ENCODE results near the gene ANXA4.

GRCh38 chr2:69694894-69695849 is 46.8 kb upstream of the ANXA4 start:
- TF ChIP-seq CREB5 (CRISPR knock-in tag; IDR thresholded peaks at IDR 0.05; ENCODE audit: low read depth) (no peak), RARB (CRISPR knock-in tag; IDR thresholded peaks at IDR 0.05) (no peak), ISL1 (CRISPR knock-in tag; IDR thresholded peaks at IDR 0.05) (no peak), TSHZ2 (CRISPR knock-in tag; IDR thresholded peaks at IDR 0.05) (no peak), ZNF565 (CRISPR knock-in tag; conservative IDR thresholded peaks at IDR 0.05; ENCODE audit: low read depth) (no peak), ZFP3 (CRISPR knock-in tag; IDR thresholded peaks at IDR 0.05) (no peak), BACH2 (CRISPR knock-in tag; IDR thresholded peaks at IDR 0.05; ENCODE audit: borderline replicate concordance) (no peak), TOX (CRISPR knock-in tag; IDR thresholded peaks at IDR 0.05; ENCODE audit: borderline replicate concordance) (no peak), ESRRG (CRISPR knock-in tag; IDR thresholded peaks at IDR 0.05) (no peak)
- TF ChIP-seq, protein P1, sequence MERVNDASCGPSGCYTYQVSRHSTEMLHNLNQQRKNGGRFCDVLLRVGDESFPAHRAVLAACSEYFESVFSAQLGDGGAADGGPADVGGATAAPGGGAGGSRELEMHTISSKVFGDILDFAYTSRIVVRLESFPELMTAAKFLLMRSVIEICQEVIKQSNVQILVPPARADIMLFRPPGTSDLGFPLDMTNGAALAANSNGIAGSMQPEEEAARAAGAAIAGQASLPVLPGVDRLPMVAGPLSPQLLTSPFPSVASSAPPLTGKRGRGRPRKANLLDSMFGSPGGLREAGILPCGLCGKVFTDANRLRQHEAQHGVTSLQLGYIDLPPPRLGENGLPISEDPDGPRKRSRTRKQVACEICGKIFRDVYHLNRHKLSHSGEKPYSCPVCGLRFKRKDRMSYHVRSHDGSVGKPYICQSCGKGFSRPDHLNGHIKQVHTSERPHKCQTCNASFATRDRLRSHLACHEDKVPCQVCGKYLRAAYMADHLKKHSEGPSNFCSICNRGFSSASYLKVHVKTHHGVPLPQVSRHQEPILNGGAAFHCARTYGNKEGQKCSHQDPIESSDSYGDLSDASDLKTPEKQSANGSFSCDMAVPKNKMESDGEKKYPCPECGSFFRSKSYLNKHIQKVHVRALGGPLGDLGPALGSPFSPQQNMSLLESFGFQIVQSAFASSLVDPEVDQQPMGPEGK (CRISPR knock-in tag; IDR thresholded peaks at IDR 0.05; ENCODE audit: borderline replicate concordance), result no peak
